Brain microvascular endothelial cell (primary cell): ENCODE measurements around the gene ACER1.
A peak's percentile ranks its signal among the peaks of the same experiment; 100 is the strongest.

Source experiments
- DNase-seq: peaks from one replicate; pipeline ENCODE4 v3.0.0-alpha.2; 2020
- H3K27ac ChIP-seq: fragments of 250-450 bp; sonication (Bioruptor Pico); 2 replicates; pipeline ENCODE4 v1.5.1; 2020; ENCODE audit warnings: mild to moderate bottlenecking, moderate library complexity
- H3K27me3 ChIP-seq: fragments of 250-450 bp; sonication (Bioruptor Pico); replicated peaks from 2 replicates; pipeline ENCODE4 v1.5.1; 2020; ENCODE audit warnings: mild to moderate bottlenecking
- H3K36me3 ChIP-seq: fragments of 250-450 bp; sonication (Bioruptor Pico); replicated peaks from 2 replicates; pipeline ENCODE4 v1.5.1; 2020; ENCODE audit warnings: mild to moderate bottlenecking
- H3K4me3 ChIP-seq: 2 replicates; pipeline ENCODE4 v1.5.1; 2011; ENCODE audit warnings: low read depth, mild to moderate bottlenecking, control low read depth, low read length, moderate library complexity
- CTCF ChIP-seq: IDR thresholded peaks from 2 replicates; pipeline ENCODE4 v1.5.1; 2011; ENCODE audit warnings: low read depth, mild to moderate bottlenecking, moderate library complexity, low read length, control low read depth, inconsistent platforms; ENCODE audit errors: missing control alignments
- in situ Hi-C: cut with HindIII; loops from 2 replicates; pipeline ENCODE4 v1.10.0; 2017; ENCODE audit warnings: low sequenced_read_pairs, low pct_ligation_motif_present

Gene ACER1

GRCh38 chr19:6273701-6274601, 59.5 kb downstream of the ACER1 start:
- DNase-seq = peak; percentile 80
- in situ Hi-C loops = no loop called here
- no peaks in the 10 kb centered on the region for H3K27me3 ChIP-seq
- H3K27ac ChIP-seq = peak overlapping the region; percentile 72
- H3K4me3 ChIP-seq = peak overlapping the region; percentile 32
- TF ChIP-seq CTCF = no peak
- H3K36me3 ChIP-seq = peaks cover 7% of the 10 kb centered on the region

DNA sequence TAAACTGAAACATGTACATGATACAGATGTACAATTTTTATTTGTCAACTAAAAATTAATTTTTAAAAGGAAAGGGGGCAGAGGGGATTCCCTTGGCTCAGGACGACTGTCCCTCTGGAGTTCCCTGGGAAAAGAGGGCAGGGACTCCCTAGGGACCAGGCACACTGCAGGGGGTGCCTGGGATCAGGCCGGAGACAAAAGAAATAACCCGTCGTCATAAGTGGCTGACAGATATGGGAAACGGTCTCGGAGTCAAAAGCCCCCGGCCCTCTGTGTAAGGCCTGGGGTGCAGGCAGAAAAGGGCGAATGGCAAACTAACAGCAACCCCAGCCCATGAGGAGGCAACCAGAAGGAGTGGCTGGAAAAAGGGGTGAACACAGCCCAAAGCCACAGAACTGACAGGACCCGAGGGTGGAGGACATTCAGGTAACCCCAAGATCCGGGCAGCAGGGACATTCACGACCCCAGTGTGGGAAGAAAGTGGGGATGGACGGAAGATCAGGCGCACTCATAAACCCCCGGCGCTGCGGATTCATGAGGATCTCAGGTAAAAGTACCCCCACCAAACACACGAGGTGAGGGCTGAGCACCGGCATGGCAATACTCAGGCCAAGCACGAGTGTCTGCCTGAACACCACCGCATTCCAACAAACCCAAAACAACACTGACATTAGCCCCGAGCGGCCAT, 60.4 kb downstream of the ACER1 start:
- peaks cover 12% of the 10 kb centered on the region for H3K36me3 ChIP-seq
- no peaks in the 10 kb centered on the region for H3K27me3 ChIP-seq
- in situ Hi-C loops = no loop called here
- DNase-seq = no peak
- H3K4me3 ChIP-seq = peak overlapping the region; percentile 32
- TF ChIP-seq CTCF = no peak
- peak overlapping the region; percentile 72 for H3K27ac ChIP-seq

DNA sequence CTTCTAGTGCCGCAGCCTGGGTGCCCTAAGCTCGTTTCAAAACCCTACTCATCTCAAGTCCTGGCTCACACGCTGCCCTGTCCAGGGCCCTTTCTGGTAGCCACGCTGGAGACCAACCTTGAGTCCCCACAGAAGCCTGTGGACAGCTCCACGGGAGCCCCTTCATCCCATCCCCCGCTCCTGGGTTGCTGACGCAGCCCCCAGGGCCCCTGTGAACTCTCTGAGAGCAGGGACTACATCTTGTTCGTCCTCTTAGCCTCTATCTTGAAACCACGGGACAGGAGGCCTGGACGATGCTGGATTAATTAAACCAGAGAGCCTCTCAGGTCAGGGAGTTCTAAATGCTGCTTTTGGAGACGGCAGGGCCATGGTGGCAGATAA, 61.0 kb downstream of the ACER1 start:
- peak; percentile 0 for TF ChIP-seq CTCF
- peak overlapping the region; percentile 51 for H3K27ac ChIP-seq
- no peak overlapping the region for H3K4me3 ChIP-seq
- in situ Hi-C loops = no loop called here
- H3K36me3 ChIP-seq = peaks cover 12% of the 10 kb centered on the region
- no peak for DNase-seq
- no peaks in the 10 kb centered on the region for H3K27me3 ChIP-seq

DNA sequence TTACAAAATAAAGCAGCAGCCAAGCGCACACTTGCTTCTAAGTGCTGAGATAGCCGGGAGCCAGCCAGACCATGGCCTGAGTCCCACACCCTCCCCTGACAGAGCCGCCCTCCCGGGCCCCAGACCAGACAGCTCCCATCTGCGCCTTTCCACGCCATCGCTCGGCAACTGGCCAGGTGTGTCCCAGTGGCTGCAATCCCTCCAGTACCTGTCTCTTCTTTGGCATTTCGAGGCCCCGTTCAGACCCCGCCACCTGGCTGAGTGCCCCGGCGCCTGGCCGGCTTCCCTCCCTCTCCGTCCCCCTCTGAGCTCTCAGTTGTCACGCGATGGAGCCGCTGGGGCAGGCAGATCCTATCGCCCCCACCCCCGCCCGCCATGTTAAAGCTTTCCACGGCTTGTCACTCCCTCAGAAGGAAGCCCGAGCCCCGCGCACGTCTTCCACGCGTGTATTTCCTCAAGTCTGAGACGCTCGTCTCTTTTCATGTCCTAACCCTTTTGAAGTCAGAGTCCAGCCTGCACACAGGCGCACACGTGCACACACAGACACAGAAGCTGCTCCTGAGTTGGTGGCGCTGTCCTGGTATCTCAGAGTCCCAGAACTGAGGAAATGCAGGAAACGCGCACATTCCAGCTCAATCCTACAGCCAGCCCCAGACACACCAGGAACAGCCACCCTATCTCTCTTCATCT, 61.5 kb downstream of the ACER1 start:
- no peaks in the 10 kb centered on the region for H3K27me3 ChIP-seq
- DNase-seq = no peak
- in situ Hi-C loops = no loop called here
- H3K4me3 ChIP-seq = no peak overlapping the region
- H3K27ac ChIP-seq = peak overlapping the region; percentile 51
- peaks cover 12% of the 10 kb centered on the region for H3K36me3 ChIP-seq
- peak; percentile 26 for TF ChIP-seq CTCF

- Histone ChIP-seq H3K27me3 (no peaks in the 10 kb centered on the region), H3K4me3 (no peak overlapping the region), H3K27ac (no peak overlapping the region), H3K36me3 (peaks cover 12% of the 10 kb centered on the region)
- DNase-seq = no peak
- peak; percentile 44 for TF ChIP-seq CTCF
- in situ Hi-C loops = no loop called here
These were observed 62.2 kb downstream of the ACER1 start for GRCh38 chr19:6271251-6271650.
